GM19463 (cell line): Measurements from ENCODE around the gene POLR3E.
A peak's percentile ranks its signal among the peaks of the same experiment; 100 is the strongest.

ENCODE experiments used
- ATAC-seq: cut with Tn5 transposase; IDR thresholded peaks from one replicate; pipeline ENCODE4 v1.9.1; 2021; ENCODE audit warnings: mild to moderate bottlenecking, moderate library complexity; ENCODE audit not compliant: unreplicated experiment

POLR3E gene, protein sequence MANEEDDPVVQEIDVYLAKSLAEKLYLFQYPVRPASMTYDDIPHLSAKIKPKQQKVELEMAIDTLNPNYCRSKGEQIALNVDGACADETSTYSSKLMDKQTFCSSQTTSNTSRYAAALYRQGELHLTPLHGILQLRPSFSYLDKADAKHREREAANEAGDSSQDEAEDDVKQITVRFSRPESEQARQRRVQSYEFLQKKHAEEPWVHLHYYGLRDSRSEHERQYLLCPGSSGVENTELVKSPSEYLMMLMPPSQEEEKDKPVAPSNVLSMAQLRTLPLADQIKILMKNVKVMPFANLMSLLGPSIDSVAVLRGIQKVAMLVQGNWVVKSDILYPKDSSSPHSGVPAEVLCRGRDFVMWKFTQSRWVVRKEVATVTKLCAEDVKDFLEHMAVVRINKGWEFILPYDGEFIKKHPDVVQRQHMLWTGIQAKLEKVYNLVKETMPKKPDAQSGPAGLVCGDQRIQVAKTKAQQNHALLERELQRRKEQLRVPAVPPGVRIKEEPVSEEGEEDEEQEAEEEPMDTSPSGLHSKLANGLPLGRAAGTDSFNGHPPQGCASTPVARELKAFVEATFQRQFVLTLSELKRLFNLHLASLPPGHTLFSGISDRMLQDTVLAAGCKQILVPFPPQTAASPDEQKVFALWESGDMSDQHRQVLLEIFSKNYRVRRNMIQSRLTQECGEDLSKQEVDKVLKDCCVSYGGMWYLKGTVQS

DNA sequence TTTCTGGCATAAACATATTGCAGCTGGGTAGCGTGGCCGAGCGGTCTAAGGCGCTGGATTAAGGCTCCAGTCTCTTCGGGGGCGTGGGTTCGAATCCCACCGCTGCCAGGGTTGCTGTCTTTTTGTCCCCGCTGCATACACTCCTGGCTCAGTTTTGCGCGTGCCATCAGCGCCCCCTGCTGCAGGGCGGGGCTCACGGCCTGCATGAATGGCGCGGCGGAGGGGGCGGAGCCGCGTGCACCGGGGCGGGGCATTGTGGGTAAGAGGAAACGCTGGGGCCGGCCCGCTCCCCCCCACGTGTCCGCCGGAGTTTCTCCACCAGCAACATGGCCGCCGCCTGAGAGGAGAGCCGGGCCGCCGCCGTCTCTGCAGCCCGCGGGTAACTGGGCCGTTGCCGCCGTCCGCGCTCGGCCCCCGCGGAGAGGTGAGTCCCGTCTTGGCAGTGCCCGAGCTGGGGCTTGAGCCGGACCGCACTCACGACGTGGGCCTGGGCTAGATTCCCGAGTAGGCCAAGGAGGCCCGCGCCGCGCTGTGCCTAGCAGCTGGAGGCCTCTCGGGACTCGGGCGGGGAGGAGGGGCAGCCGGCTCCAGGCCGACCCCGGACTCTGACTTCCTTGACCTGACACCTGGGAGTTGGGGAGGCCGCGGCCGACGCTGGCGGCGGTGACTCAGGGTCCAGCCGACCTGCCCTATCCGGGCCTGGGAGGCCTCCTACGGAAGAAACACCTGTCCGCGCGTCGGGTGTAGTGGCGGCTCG, at the start of gene POLR3E:
POLR3E (plus strand) TSS at position 296 of the 757 bp plus-strand sequence. CDS start 5,560 bp downstream, outside the sequence.
- peak; percentile 82 for ATAC-seq

DNA sequence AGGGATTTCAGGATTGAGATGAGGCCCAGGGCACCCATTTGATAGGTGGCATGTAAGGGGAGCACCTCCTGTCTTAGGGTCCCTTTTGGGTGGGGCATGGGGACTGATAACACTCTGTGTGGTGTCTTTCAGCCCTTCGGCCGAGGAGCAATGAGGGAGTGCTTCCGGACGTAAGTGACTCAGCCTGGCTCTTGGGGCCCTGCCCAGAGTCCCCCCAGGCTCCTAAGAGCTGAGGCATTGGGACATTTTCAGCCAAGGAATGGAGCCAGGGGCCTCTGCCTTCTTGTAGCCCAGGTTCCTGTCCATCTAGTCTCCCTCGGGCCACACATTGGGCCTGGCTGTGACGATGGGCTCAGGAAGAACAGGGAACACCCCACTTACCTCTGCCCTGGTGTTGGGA, 46.7 kb upstream of the POLR3E start:
- ATAC-seq = no peak

DNA sequence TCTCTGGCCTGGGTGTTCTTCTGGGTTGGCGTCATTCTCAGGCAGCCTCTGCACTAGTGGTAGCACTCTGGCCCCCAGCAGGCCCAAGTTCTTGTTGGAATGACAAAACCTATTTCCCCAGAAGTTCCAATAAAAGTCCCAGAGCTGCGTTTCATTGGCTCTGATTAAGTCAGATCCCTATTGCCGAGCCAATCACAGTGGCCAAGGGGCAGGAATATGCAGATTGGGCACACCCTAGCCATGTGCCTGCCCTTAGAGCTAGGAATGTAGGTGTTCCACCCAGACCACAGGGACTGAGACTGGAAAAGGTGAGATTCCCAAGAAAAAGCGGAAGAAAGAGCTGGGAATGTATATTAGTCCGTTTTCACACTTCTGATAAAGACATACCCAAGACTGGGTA, 44.9 kb upstream of the POLR3E start:
- no peak for ATAC-seq

DNA sequence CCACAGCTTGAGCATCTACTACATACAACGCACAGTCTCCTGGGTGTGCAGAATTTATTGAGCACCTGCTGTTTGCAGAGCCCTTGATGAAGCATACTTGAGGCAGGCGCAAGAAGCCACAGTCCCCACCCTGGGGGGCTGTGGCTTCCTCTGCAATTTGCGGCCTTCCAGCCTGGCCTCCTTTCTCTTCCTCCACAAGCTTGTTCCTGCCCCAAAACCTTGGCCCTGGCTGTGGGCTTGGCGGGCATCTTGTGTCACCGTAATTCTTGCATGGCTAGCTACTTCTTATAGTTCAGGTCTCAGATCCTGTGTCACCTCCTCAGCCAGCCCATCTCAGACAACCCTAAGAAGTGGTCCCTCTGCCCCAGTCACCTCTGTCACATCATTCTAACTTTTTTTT, 43.9 kb upstream of the POLR3E start:
- ATAC-seq = no peak

DNA sequence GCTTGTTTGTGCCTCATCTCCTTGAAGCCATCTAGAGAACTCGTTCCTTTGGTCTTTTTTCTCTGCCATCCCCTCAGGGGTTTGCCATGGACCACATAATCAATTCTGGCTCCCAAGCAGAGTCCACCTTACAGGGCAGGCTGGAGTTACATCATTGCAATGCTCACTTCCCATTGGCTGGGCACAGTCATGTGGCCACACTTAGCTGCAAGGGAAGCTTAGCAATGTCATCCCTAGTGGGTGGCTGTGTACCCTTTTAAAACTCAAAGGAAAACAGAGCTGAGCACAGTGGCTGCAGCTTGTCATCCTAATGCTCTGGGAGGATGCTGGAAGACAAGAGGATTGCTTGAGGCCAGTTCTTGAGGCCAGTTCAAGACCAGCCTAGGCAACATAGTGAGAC, 41.9 kb upstream of the POLR3E start:
- ATAC-seq = no peak

DNA sequence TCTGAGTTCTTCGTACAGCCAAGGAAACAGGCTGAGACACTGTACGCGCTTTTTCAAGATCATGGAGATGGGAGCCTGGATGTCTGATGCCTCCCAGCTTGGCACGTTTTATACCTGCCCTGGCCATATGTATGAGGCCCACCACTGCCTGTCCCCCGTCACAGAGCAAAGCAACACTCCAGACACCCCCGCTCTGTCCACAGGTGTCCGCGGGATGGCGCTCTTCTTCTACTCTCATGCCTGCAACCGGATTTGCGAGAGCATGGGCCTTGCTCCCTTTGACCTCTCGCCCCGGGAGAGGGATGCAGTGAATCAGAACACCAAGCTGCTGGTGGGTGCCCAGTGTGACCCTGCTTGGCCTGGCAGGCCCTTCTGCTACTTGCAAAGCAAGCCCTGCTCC, 39.8 kb upstream of the POLR3E start:
- no peak for ATAC-seq

DNA sequence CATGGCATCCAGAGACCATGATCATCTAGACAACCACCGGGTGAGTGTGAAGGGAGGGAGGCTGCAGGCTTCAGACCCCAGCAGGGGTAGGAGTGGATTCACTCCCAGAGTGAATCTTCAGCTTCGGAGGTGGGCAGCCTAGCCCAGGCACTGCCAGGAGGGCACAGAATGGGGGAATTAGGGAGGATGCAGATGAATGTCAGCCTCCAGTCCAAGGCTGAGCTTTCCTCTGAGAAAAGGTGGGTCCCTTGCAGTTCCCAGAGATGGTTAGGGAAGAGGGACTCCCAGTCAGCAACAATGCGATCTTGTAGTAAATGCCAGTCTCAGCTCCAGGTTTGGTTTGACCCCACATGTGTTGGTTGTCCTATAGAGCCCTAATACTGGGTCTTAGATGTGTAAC, 36.7 kb upstream of the POLR3E start:
- ATAC-seq = no peak

DNA sequence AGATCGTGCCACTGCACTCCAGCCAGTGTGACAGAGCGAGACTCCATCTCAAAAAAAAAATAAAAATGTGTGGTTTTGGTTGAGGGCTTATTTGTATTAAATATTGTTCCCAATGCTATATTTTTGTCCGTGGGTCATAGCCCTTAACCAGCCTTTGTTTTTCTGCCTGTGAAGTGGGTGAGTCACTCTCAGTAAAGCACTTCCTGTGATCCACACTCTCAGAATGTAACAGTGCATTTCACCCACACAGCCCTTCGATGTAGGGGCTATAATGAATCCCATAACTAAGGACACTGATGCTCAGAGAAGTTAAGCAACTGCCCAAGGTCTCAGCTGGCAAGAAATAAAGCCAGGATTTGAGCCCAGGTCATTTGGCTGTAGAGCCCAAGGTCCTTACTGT, 34.7 kb upstream of the POLR3E start:
- ATAC-seq = no peak

DNA sequence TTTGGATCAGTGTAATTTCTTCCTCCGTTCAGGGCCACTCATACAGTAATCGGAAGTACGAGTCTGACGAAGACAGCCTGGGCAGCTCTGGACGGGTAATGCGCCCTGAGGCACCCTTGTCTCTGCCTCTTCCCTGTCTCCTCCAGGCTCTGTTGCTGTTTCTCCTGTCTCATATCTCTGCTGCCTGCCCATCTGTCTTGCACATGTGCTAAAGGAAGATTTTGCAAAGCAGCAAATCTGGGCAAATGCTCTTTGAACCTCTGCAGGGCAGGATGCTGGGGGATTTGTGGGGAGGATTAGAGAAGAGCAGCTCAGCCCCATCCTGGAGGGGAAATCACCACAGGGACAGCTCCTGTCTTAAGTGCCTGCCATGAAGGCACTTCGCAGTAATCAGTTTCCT, 32.4 kb upstream of the POLR3E start:
- no peak for ATAC-seq

DNA sequence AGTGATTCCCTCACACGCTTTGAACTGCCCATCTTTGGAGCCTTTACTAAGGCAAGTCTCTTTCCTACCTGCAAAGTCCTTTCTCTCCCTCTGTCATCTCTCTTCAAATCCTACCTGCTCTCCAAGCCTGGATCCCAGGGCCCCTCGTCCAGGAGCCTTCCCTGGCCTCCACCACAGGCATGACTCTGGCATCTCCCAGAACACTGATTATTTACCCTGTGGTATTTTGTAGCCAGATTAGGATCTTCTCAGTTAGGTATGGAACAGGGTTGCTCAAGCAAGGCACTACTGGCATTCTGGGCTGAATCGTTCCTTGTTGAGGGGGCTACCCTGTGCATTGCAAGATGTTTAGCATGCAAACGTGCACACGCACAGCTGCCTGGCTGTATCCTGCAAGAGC, 31.9 kb upstream of the POLR3E start:
- ATAC-seq = no peak

DNA sequence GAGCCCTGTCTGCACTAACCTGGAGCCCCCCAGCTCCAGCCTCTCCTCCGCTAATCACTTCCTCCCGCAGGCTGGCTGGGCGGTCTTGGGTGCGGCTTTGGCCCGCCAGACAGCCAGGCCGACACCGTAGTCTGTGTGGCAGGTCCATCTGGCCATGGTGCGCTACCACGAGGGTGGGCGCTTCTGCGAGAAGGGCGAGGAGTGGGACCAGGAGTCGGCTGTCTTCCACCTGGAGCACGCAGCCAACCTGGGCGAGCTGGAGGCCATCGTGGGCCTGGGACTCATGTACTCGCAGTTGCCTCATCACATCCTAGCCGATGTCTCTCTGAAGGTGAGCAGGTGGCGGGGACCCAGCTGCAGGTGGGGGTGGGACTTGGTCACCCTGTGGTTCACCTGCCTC, 30.7 kb upstream of the POLR3E start:
- no peak for ATAC-seq

DNA sequence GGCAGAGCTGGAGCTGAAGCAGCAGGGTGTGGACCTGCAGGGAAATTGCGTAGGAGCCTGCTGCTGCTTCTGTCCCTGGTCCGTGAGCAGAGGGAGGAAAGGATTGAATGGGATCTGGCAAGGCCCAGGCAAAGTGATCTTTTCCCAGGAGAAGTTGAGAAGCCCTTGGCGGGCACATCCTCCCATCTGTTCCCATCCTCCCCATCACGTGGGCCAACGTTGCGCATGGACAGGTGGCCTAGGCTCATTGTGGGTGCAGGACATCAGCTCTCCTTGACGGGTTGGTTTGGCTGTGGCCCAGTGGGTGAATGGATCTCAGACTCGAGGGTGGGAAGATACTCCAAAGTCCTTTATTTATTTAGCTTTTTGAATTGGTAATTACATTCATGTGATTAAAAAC, 29.4 kb upstream of the POLR3E start:
- no peak for ATAC-seq

DNA sequence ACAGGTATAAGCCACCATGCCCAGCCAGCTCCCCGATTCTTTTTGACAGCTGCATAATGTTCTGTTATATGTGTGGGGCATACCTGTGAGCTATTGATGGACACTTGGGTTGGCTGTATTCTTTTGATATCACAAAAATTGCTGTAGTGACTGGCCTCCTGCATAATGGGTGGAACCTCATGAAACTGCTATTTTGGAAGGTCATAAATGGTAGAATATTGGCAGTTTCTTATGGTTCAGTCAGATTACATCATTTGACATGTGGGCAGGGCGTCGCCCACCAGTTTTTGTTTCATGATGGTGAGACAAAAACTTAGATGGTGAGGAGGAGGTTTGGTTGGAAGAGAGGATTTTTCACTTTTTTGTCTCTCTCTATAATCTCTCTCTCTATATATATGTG, 26.7 kb upstream of the POLR3E start:
- no peak for ATAC-seq

DNA sequence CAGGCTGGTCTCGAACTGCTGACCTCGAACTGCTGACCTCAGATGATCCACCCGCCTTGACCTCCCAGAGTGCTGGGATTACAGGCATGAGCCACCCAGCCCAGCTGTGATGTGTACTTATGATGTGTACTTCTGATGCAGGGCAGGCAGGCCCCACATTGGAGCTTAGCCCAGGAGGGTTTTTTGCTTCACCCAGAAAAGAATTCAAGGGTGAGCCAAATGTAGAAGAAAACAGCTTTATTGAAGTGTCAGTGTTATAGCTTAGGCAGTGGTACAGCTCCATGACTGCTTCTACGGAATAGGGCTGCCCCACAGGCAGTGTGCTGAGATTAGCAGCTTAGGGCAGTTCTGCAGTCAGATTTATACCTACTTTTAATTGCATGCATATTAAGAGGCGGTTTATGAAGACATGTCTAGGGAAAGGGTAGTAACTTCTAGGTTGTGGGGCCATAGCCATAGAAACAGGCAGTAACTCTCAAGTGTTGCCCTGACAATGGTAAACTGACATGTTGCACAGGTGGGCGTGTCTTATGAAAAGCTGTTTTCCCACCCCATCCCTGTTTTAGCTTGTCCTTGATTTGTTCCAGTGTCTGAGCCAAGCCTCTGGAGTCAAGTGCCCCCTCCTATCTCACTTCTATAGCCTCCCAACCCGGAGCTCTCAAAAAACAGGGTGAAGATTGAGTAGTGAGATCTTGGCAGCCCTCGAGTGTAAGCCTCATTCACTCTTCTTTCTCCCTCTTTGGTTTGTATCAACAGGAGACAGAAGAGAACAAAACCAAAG, 24.1 kb upstream of the POLR3E start:
- ATAC-seq = no peak

DNA sequence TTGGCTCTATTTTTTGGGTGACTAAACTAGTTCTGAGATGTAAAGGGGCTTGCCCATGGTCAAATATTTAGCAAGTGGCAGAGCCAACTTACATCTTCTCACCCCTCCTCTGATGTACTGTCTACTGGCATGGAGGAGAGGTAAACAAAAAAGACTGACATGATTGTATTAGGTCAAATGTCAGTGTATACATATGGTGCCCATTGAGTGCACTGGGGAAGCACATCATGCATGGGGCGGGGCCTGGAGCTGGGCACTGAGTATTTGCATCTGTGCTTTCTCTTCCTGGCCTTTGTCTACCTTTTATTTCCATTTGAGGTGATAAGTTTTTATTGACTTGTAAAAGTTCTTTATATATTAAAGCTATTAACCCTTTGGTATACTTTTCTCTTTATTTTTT, 22.3 kb upstream of the POLR3E start:
- ATAC-seq = no peak

DNA sequence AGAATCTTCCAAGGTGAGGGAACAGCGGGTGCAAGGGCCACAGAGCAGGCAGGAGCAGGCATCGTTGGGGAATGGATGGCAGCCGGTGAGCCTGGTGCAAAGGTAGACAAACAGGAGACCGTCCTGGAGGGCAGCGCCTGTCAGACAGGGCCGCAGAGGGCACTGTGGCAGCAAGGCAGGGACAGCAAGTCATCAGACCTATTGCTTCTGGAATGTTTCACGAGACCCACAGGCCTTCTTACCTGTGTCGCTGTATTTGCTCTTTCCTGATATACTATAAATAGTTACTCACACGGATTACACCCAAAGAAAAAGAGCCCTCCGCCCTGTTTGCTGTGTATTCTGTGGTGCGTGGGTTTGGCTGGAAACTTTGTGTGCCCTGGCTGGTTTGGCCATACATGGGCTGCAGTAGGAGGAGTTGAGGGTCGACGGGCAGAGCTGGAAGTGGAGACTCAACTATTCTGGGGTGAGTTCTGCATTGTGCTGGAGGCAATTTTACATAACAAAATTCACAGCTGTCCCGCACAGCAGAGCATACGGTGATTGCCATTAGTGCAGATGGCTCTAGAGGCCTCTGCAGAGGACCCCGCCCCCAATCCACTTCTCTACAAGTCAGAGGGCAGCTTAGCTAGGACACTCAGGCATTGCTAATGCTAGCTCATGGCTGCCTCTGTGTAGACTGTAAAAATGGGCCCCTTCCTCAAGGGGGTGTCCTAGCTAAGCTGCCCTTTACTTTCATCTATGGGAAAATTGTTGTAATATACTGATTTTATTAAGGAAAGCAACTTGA, 18.6 kb upstream of the POLR3E start:
- no peak for ATAC-seq

DNA sequence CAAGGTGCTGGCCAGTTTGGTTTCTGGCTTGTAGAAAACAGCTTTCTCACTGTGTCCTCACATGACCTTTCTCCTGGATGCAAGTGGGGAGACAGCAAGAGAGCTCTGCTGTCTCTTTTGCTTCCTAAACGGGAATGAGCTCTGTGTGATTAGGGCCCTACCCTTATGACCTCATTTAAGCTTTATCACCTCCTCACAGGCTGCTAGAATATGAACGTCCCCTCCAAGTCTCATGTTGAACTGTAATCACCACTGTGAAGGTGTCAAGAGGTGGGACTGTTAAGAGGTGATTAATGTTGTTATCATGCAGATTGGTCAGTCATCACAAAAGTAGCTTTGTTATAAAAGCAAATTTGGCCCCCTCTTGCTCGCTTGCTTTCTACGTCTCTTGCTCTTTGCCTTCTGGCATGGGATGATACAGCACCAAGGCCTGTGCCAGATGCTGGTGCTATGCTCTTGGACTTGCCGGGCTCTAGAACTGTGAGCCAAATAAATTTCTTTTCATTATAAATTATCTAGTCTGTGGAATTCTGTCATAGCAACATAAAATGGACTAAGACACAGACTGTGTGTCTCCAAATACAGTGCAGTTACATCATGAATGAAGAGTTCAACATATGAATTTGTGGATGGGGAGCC, 14.8 kb upstream of the POLR3E start:
- no peak for ATAC-seq

DNA sequence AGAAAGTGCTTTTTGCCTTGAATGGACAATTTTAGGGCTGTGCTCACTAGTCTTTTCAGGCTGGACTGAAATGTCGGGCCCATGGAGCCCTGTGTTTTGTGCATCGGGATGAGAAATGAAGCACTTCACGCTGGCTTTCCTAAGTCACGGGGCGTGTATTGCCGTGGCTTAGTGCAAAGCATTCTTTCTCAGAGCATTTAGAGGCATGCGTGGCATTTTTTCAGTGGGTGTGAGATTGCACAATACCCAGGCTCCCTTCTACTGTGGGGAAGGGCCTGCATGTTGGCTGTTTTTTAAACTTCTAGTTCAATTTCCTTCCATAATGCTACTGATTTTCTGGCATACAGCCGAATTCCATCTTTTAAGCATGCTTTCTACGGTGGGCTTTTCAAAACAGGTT, 12.6 kb upstream of the POLR3E start:
- ATAC-seq = no peak

DNA sequence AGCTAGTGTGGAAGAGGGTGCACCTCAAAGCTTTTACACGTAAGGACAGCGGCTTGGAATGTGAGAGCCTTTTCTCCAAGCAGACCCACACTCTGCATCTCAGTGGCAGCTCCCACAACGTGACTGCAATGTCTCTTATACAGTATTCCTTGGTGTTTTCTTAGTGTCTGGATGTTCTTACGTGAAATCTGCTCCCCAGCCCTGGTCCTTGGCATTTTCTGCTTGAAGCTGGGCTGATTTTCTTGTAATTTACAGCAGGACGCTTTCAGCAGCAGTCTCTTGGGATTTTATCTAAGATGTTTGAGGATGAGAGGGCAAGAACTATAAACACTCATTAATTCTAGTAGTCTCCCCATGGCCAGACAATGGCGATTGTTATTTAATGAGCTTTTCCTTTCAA, 12.1 kb upstream of the POLR3E start:
- ATAC-seq = no peak

DNA sequence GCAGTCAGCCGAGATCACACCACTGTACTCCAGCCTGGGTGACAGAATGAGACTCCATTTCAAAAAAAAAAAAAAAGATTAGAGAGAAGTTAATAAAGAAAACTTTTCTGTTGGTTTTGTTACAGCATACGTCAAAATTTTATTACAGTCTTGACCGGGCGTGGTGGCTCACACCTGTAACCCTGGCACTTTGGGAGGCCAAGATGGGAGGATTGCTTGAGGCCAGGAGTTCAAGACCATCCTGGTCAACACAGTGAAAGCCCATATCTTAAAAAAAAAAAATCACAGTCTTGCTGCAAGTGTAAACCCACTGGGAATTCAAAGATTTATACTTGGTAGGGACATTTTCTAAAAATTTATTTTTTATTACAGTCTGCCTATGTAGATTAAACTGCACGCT, 6.2 kb upstream of the POLR3E start:
- ATAC-seq = no peak
